Measurements from ENCODE around the gene GALNT17.

GRCh38 chr7:71361451-71362032 lies 229.6 kb downstream of the GALNT17 start:
- no peak for TF ChIP-seq CTCF (IDR thresholded peaks at IDR 0.05; ENCODE audit: low read length)
- no peak for TF ChIP-seq EZH2 (optimal IDR thresholded peaks at IDR 0.05; ENCODE audit: low read depth, low read length)
- TF ChIP-seq EZH2phosphoT487 (IDR thresholded peaks at IDR 0.05; ENCODE audit: low read length): no peak
